Common myeloid progenitor, CD34-positive (primary cell): ENCODE measurements around the gene MIOX.

Experiments used
- CTCF ChIA-PET: fragments of 350-600 bp; sonication (Branson Sonifier 250); formaldehyde crosslinking; loops from one replicate; lab custom pipeline; 2021; ENCODE audit warnings: antibody characterized with exemption; lab: Charles Lee
- POLR2A ChIA-PET: fragments of 350-600 bp; sonication (Branson Sonifier 250); formaldehyde crosslinking; loops from one replicate; lab custom pipeline; 2021; ENCODE audit warnings: antibody characterized with exemption; lab: Charles Lee
- DNase-seq, 3 donors: peaks; one replicate each; pipeline versions ENCODE4 v3.0.0 to v3.0.0-alpha.2; 2013
- H3K27ac ChIP-seq, 2 experiments: 1 replicate in 1 of 2; 2 replicates in 1 of 2; pipeline ENCODE4 v1.7.0; 2013; ENCODE audit warnings: inconsistent platforms in 2 of 2, low read length in 2 of 2, mild to moderate bottlenecking in 2 of 2, low read depth in 1 of 2, moderate library complexity in 1 of 2; ENCODE audit not compliant: severe bottlenecking in 2 of 2, insufficient read depth in 1 of 2, poor library complexity in 1 of 2
- H3K27me3 ChIP-seq, 5 experiments: replicated peaks in 2 of 5; 1 replicate in 3 of 5; 2 replicates in 2 of 5; pipeline versions ENCODE4 v1.6.1 to v1.7.0; 2013; ENCODE audit warnings: low read length in 4 of 5, mild to moderate bottlenecking in 2 of 5, moderate library complexity in 2 of 5, inconsistent platforms in 1 of 5; ENCODE audit not compliant: insufficient read depth in 5 of 5, control insufficient read depth in 4 of 5
- H3K36me3 ChIP-seq, 4 experiments: 1 replicate in 2 of 4; 2 replicates in 2 of 4; pipeline versions ENCODE4 v1.6.1 to v1.7.0; 2013; ENCODE audit warnings: low read length in 3 of 4, control low read depth in 1 of 4, mild to moderate bottlenecking in 1 of 4; ENCODE audit not compliant: control insufficient read depth in 4 of 4, insufficient read depth in 4 of 4
- H3K4me1 ChIP-seq, 4 experiments: 1 replicate in 3 of 4; 2 replicates in 1 of 4; pipeline versions ENCODE4 v1.6.1 to v1.7.1; 2013; ENCODE audit warnings: low read length in 3 of 4, mild to moderate bottlenecking in 3 of 4, control low read depth in 1 of 4, inconsistent platforms in 1 of 4, moderate library complexity in 1 of 4; ENCODE audit not compliant: control insufficient read depth in 4 of 4, insufficient read depth in 4 of 4; ENCODE audit errors: control extremely low read depth in 1 of 4
- H3K4me3 ChIP-seq, 7 experiments: 1 replicate in 4 of 7; 2 replicates in 3 of 7; pipeline versions ENCODE4 v1.5.1 to v1.7.0; 2013; ENCODE audit warnings: mild to moderate bottlenecking in 7 of 7, low read length in 6 of 7, moderate library complexity in 6 of 7, inconsistent platforms in 2 of 7, low read depth in 2 of 7, control low read depth in 1 of 7; ENCODE audit not compliant: insufficient read depth in 4 of 7, control insufficient read depth in 1 of 7; ENCODE audit errors: extremely low read depth in 1 of 7
- H3K9me3 ChIP-seq, 5 experiments: 1 replicate in 4 of 5; 2 replicates in 1 of 5; pipeline versions ENCODE4 v1.6.1 to v1.7.1; 2013; ENCODE audit warnings: low read length in 4 of 5, mild to moderate bottlenecking in 2 of 5, inconsistent platforms in 1 of 5, low read depth in 1 of 5, moderate library complexity in 1 of 5; ENCODE audit not compliant: control insufficient read depth in 4 of 5, insufficient read depth in 2 of 5; ENCODE audit errors: control extremely low read depth in 1 of 5
- WGBS: methylation state at CpG from one replicate; pipeline ENCODE4 v1.1.5; 2013; ENCODE audit not compliant: insufficient coverage; 5-methylcytosine and 5-hydroxymethylcytosine counted together

MIOX gene

DNA sequence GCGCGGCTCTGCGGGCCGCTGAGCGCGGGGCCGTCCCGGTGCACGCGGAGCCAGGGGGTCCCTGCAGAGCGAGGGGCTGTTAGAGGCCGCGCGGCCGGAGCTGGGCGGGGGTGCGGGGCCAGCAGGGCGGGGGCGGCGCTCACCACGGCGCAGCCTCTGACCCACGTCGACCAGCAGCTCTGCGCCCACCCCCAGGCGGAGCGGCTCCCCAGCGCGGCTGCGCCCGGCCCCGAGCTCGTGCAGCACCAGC lies 39.1 kb downstream of the MIOX start:
- DNase-seq: no peak
- Histone ChIP-seq H3K27ac (peak overlapping the region in 1 of 2 experiments; percentile 76), H3K27me3 (peaks cover 0 to 19% (median 0%) of the 10 kb centered on the region in 5 experiments), H3K4me3 (peak overlapping the region; percentile 65 to 82 (median 77)), H3K36me3 (peaks cover 2 to 35% (median 27%) of the 10 kb centered on the region in 4 experiments), H3K9me3 (no peaks in the 10 kb centered on the region), H3K4me1 (peaks cover 2 to 60% (median 48%) of the 10 kb centered on the region in 4 experiments)
- WGBS: 0% methylated on average over 25 of the region's 33 CpGs
- CTCF ChIA-PET: interaction anchor here (0.6 to 5.6 kb wide), 28 partner anchors 8 to 288 kb away, joined by 3 to 53 read pairs (median 4); partner anchors contain the start of genes ARSA, CPT1B, KLHDC7B and LMF2
- POLR2A ChIA-PET: interaction anchor here (0.6 to 3.4 kb wide), 12 partner anchors 14 to 282 kb away, joined by 3 to 41 read pairs (median 4); partner anchors contain the start of genes SHANK3, SYCE3 and TUBGCP6

DNA sequence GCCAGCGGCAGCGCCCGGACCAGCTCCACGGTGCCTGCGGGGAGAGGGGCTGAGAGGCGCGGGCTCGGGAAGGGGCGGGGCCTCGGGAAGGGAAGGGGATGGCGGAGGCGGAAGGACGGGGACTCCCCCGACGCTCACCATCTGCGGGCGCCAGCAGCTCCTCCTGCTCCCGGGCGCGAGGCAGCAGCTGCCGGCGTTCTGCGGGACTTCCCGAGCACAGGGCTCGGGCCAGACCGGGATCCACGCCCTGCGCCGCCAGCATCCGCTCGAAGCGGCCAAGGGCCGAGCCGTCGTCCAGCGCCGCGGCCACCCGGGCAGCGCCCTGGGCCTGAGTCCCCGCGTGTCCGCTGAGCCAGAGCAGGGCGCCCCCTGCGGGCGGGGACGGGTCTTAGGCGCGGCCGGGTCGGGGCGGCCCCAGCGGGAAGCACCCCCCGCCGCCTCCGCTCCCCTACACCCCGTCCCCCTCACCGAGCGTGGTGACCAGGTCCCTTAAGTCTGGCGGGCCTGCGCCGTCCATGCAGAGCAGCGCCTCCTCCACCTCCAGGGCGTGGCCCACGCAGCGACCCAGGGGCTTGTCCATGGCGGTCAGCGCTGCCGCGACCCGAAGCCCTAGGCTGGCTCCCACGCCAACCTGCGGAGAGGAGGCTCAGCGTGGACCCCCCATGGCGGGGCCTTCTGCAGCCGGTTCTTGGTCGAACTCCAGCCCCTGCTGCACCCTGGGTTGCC lies 39.6 kb downstream of the MIOX start:
- ChIA-PET CTCF (interaction anchor here (0.6 to 5.6 kb wide), 28 partner anchors 8 to 285 kb away, joined by 3 to 53 read pairs (median 4); partner anchors contain the start of genes ARSA, CPT1B, KLHDC7B and LMF2), POLR2A (interaction anchor here (0.6 to 3.4 kb wide), 10 partner anchors 14 to 282 kb away, joined by 3 to 41 read pairs (median 6); partner anchors contain the start of genes LMF2, NCAPH2, SHANK3 and SYCE3)
- no peaks in the 10 kb centered on the region for H3K9me3 ChIP-seq
- WGBS: under 1% methylated on average over 64 of the region's 77 CpGs
- H3K27me3 ChIP-seq: peaks cover 0 to 24% (median 0%) of the 10 kb centered on the region in 5 experiments
- peak overlapping the region in 1 of 2 experiments; percentile 76 for H3K27ac ChIP-seq
- peaks cover 2 to 30% (median 22%) of the 10 kb centered on the region in 4 experiments for H3K36me3 ChIP-seq
- H3K4me3 ChIP-seq: peak overlapping the region; percentile 65 to 82 (median 77)
- H3K4me1 ChIP-seq: peaks cover 2 to 65% (median 53%) of the 10 kb centered on the region in 4 experiments
- peak; percentile 82 to 93 (median 91) for DNase-seq

DNA sequence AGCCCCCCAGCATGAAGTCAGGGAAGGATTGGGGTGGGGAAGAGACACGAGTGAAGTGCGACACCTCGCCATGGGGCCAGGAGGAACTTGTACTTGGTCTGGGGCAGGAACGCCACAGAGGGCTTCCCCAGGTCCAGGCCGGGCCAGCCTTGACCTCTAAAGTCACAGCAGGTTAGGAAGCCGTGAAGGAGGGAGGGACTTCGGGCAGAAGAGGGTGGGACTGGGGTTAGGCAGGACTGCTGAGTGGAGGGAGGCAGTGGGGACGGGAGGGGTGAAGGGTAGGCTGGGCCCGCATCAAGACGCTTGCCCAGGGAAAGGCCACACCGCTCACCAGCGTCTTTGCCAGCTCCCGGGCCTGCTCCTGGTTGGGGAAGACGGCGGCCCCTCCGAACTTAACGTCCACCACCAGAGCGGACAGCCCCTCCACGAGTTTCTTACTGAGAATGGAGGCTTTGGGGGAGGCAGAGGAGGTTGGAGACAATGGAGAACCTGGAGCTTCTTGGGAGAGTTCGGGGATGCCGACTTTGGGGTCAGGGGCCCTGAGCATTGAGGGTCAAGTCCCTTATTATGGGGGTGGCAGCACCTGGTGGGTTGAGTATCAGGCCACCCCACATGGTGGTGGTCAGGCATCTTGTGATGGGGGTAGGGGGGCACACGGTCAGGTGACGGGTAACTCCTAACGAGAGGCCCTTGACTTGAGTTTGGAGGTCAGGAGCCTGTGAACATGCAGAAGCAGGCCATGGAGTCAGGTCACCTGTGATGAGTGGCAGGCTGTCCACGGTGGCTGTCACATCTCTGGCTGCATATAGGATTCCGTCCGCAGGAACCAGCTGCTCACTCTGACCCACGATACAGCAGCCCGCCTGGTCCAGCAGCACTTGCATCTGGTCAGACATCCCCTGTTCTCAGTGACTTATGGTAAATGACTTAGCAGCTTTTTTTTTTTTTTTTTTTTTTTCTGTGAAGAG lies 40.5 kb downstream of the MIOX start:
- Histone ChIP-seq H3K9me3 (no peaks in the 10 kb centered on the region), H3K36me3 (peaks cover 2 to 22% (median 13%) of the 10 kb centered on the region in 4 experiments), H3K4me1 (peaks cover 2 to 71% (median 61%) of the 10 kb centered on the region in 4 experiments), H3K27ac (peak overlapping the region in 1 of 2 experiments; percentile 76), H3K27me3 (peaks cover 0 to 32% (median 0%) of the 10 kb centered on the region in 5 experiments), H3K4me3 (peak overlapping the region; percentile 19 to 82 (median 71))
- WGBS: 30% methylated on average over 16 of the region's 29 CpGs
- POLR2A ChIA-PET: interaction anchor here (1.1 to 3.4 kb wide), 2 partner anchors 13 to 19 kb away, joined by 9 to 41 read pairs; partner anchors contain the start of genes LMF2 and NCAPH2
- CTCF ChIA-PET: interaction anchor here (0.6 to 5.6 kb wide), 7 partner anchors 12 to 93 kb away, joined by 3 to 53 read pairs (median 6); partner anchors contain the start of genes KLHDC7B and SYCE3
- DNase-seq: peak; percentile 23 to 66 (median 53)

DNA sequence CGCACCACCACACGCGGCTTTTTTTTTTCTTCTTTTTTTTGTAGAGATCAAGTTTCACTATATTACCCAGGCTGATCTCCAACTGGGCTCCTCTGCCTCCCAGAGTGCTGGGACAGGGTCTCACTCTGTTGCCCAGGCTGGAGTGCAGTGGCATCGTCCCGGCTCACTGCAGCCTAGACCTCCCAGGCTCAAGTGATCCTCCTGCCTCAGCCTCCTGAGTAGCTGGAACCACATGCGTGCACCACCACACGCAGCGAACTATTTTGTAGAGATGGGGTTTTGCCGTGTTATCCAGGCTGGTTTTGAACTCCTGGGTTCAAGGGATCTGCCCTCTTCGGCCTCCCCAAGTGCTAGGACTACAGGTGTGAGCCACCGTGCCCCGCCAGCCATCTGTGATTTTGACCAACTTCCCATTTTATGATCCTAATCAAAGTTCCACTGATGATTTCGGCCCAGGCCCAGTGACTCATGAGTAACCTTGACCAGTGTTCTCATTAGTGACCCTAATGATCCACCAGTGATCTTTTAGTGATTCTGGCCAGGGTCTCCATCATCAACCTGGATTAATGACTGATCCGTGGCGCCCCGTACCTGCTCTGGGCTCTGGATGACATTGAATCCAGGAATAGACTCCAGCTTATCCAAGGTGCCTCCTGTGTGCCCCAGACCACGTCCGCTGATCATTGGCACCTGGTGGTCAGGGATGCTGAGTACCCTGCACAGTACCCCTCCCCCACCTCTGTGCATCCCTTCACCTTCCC lies 41.4 kb downstream of the MIOX start:
- peaks cover 0 to 12% (median 9%) of the 10 kb centered on the region in 4 experiments for H3K36me3 ChIP-seq
- no peaks in the 10 kb centered on the region for H3K9me3 ChIP-seq
- CTCF ChIA-PET: interaction anchor here (0.6 to 5.6 kb wide), 7 partner anchors 11 to 92 kb away, joined by 3 to 53 read pairs (median 5); no protein-coding TSS in a partner anchor
- peaks cover 0 to 41% (median 3%) of the 10 kb centered on the region in 5 experiments for H3K27me3 ChIP-seq
- H3K27ac ChIP-seq: no peak overlapping the region
- POLR2A ChIA-PET: interaction anchor here (0.7 to 3.4 kb wide), 2 partner anchors 10 to 12 kb away, joined by 3 to 41 read pairs; no protein-coding TSS in a partner anchor
- no peak overlapping the region for H3K4me3 ChIP-seq
- H3K4me1 ChIP-seq: peaks cover 2 to 79% (median 65%) of the 10 kb centered on the region in 4 experiments
- 91% methylated on average over 17 of the region's 18 CpGs for WGBS
- DNase-seq: no peak

DNA sequence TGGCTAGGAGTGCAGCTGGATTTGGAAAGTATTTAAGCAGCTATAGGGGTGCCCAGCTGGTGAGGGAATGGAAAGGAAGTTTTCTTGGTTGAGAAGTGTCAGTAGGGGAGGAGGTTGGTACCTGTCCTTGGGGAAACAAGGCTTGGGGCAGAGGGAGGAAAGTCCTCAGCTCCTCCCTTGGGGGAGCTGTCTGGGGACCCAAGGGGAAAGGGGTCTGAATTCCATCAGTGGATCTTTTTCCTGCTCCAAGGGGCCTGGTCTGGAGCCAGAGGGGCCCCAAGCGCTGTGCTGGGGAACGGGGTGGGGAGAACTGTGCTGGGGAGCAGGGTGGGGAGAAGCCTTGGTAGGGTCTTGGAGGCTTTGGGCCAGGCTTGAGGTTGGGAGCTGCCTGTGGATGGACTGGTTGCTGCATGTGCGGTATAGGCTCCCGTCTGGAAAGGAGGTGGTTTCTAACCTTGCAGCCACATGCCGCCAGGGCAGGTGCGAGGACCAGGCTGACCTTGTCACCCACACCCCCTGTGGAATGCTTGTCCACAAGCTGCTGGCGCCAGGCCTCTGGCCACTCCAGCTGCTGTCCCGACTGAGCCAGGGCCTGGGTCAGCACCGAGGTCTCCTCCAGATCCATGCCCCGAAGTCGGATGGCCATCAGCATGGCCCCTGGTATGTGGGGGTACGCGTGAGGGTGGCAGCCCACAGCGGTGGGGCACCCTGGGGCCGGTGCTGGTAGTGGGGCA lies 42.2 kb downstream of the MIOX start:
- no peaks in the 10 kb centered on the region for H3K9me3 ChIP-seq
- CTCF ChIA-PET: interaction anchor here (0.9 to 5.6 kb wide), 5 partner anchors 10 to 92 kb away, joined by 3 to 53 read pairs (median 5); no protein-coding TSS in a partner anchor
- H3K27ac ChIP-seq: no peak overlapping the region
- H3K27me3 ChIP-seq: peaks cover 0 to 41% (median 3%) of the 10 kb centered on the region in 5 experiments
- POLR2A ChIA-PET: interaction anchor here (0.6 to 0.7 kb wide), 2 partner anchors 11 to 15 kb away, joined by 3 to 4 read pairs; no protein-coding TSS in a partner anchor
- no peak for DNase-seq
- H3K36me3 ChIP-seq: peaks cover 0 to 4% (median 2%) of the 10 kb centered on the region in 4 experiments
- 91% methylated on average over 15 of the region's 15 CpGs for WGBS
- peaks cover 2 to 79% (median 66%) of the 10 kb centered on the region in 4 experiments for H3K4me1 ChIP-seq
- peak overlapping the region in 1 of 7 experiments; percentile 86 for H3K4me3 ChIP-seq
